Measurements from ENCODE around the gene TMCO4.
"Not testable (repeated sequence)": the region's sequence is repeated elsewhere in the genome, so short reads cannot be mapped to it uniquely, and the experiment has no call there.

TMCO4 gene

GRCh38 chr1:19799230-19800075 lies at the start of gene TMCO4:
Gene TMCO4, minus strand, starts transcription at chr1:19799916. Its CDS starts 19,158 bp downstream, at chr1:19780758.
- DNase-seq, result peak; percentile 38

GRCh38 chr1:19849307-19849706 lies 49.6 kb upstream of the TMCO4 start:
- not testable (repeated sequence) for DNase-seq

DNA sequence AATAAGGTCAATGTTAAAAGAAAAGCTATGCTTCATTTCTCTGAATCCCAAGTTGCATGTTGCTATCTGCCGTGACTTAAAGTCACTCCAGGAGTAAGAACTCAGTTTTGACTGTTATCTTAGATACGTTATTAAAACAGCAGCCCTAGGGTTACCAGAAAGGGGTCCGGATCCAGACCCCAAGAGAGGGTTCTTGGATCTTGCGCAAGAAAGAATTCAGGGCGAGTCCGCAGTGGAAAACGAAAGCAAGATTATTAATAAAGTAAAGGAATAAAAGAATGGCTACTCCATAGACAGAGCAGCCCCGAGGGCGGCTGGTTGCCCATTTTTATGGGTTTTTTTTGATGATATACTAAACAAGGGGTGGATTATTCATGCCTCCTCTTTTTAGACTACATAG lies 47.6 kb upstream of the TMCO4 start:
- DNase-seq, result not testable (repeated sequence)

- no peak for DNase-seq
Measured at GRCh38 chr1:19846338-19846737, 46.6 kb upstream of the TMCO4 start.

DNA sequence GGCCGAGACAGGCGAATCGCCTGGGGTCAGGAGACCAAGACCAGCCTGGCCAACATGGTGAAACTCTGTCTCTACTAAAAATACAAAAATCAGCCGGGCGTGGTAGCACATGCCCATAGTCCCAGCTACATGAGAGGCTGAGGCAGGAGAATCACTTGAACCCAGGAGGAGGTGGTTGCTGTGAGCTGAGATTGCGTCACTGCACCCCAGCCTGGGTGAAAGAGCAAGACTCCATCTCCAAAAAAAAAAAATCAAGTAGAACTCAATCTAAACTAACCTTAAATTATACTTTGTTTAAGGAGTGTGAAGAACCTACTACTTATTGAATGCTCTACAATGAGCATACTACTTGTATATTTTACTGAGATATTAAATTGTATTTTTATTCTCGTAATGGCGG lies 45.8 kb upstream of the TMCO4 start:
- no peak for DNase-seq

- no peak for DNase-seq
Measured at GRCh38 chr1:19844731-19845495, 45.2 kb upstream of the TMCO4 start.

DNA sequence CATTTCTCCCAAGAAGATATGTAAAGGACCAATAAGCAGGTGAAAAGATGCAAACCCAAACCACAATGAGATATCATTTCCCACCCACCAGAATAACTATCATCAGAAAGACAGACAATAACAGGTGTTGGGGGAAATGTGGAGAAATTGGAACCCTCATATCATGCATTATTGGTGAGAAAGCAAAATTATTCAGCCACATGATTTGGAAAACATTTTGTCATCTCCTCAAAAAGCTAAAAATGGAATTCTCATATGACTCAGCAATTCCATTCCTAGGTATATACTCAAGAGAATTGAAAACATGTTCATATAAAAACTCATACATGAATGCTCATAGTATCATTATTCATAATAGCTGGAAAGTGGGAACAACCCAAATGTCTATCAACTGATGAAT lies 40.5 kb upstream of the TMCO4 start:
- DNase-seq, result no peak

- no peak for DNase-seq
Measured at GRCh38 chr1:19837866-19838265, 38.1 kb upstream of the TMCO4 start.

DNA sequence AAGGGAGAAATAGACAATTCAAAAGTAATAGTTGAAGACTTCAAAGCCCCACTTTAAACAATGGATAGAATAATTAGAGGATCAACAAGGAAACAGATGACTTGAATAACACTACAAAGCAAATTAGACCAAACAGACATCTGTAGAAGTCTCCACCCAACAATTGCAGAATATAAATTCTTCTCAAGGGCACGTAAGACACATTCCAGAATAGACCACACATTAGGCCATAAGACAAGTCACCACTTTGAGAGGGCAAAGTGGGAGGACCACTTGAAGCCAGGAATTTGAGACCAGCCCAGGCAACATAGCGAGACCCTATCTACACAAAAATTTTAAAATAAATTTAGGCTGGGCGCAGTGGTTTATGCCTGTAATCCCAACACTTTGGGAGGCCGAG lies 35.9 kb upstream of the TMCO4 start:
- DNase-seq, result no peak

- no peak for DNase-seq
Measured at GRCh38 chr1:19831441-19831840, 31.7 kb upstream of the TMCO4 start.

- no peak for DNase-seq
Measured at GRCh38 chr1:19828546-19828945, 28.8 kb upstream of the TMCO4 start.

- no peak for DNase-seq
Measured at GRCh38 chr1:19825298-19825697, 25.6 kb upstream of the TMCO4 start.

- DNase-seq, result no peak
Measured at GRCh38 chr1:19824541-19824940, 24.8 kb upstream of the TMCO4 start.

- DNase-seq, result no peak
Measured at GRCh38 chr1:19824036-19824435, 24.3 kb upstream of the TMCO4 start.

GRCh38 chr1:19819701-19820100 lies 20.0 kb upstream of the TMCO4 start:
- DNase-seq, result no peak

GRCh38 chr1:19818324-19818723 lies 18.6 kb upstream of the TMCO4 start:
- DNase-seq, result no peak

DNA sequence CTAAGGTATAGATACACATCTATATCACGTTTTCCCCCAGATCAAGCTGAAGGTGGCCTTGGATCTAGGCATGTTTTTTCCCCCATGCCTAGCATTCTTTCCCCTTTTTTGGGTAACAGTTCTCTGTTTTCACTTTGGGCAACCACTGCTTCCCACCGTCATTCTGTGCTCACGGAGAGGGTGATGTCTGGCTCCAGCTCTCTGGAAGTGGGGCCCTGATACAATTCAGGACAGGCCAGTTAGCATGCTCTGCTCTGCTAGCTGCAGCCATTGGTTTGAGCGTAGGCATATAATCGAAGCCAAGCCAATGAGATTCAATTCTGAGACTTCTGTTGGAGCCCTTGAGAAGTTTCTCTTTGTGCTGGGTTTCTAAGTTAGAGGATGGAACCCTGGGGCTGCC lies 17.4 kb upstream of the TMCO4 start:
- no peak for DNase-seq

GRCh38 chr1:19816737-19817086 lies 17.0 kb upstream of the TMCO4 start:
- not testable (repeated sequence) for DNase-seq

DNA sequence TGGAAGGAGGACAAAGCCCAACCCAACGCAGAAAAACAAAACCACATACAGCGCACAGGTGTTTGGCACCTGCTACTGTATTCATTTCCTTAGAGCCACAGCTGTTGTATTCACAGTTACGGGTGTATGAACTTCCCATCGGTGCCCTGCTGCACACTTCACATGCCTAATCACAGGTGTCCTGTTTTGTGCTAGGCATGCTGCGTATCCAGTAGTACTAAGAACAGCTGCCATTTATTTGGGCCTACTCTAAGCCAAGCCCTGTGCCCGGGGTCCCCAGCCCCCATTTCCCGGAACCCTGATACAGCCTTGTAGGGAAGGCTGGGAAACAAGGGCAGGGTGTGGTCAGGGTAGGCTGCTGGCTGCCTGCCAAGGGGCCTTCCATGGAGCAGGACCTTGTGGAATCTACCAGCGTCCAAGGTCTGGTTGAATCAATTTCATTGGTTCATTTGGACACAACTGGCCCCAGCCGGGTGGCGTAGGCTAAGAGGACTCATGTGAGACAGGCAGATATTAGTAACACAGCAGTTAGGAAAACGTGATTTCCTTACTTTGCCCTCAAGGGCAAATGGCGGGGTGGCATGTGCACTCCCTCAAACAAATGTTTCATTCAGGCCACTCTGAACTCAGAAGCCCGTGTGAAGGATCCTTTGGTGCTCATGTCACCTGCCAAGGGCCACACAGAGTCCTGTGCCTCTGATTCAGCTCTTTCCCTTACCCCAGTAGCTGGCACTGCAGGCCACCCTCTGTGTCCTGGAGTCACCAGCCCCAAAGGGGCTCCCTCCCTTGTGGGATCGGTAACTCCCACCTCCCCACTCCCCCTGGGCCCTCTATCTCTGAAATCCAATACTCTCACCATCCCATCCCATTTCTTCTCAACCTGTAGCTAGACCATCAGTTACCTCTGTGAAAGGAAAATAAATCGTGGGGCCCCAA lies 16.4 kb upstream of the TMCO4 start:
- no peak for DNase-seq

- DNase-seq, result no peak
Measured at GRCh38 chr1:19814681-19815503, 15.2 kb upstream of the TMCO4 start, which contains the start of gene RNF186. Gene RNF186, minus strand, starts transcription at chr1:19815283. Its CDS starts 182 bp downstream, at chr1:19815101.

DNA sequence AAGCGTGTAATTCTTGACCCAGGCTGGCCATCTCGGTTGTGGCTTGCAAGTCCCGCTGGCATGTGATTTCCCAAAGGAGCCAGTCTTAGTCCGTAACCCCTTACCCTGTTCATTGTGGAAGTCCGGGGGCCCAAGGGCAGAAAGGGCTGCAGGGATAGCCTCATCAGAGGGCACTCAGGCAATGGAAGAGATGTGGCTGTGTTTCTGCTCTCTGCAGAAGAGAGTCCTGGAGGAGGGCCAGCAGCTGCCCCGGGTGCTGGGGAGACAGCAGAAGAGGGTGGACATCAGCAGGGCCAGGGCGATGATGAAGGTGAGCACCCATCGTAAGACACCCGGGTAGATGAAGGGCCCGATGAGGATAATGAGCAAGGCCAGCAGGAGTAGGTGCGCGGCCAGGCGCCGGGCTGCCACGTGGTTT lies 14.5 kb upstream of the TMCO4 start:
- no peak for DNase-seq

- DNase-seq, result no peak
Measured at GRCh38 chr1:19813643-19813960, 13.9 kb upstream of the TMCO4 start.

All from eye (tissue), 1 donor.